CD4-positive, alpha-beta T cell (primary cell): ENCODE results near the gene CACNA2D1. TPM values are rescaled to one million over a fixed set of nuclear protein-coding genes. Genes with fewer than 3 reads are reported as not detected.

Source experiments
- ATAC-seq: fragments of 200-7000 bp; cut with Tn5 transposase; one replicate; pipeline ENCODE4 v1.10.0; 2022; ENCODE audit warnings: mild to moderate bottlenecking; ENCODE audit not compliant: poor library complexity
- CTCF ChIA-PET: fragments of 350-600 bp; sonication (Branson Sonifier 250); formaldehyde crosslinking; loops from one replicate; lab custom pipeline; 2021; ENCODE audit warnings: antibody characterized with exemption, inconsistent platforms; lab: Charles Lee
- POLR2A ChIA-PET: fragments of 350-600 bp; sonication (Branson Sonifier 250); formaldehyde crosslinking; loops from one replicate; lab custom pipeline; 2021; ENCODE audit warnings: antibody characterized with exemption, inconsistent platforms; lab: Charles Lee
- DNase-seq, 14 experiments: peaks; one replicate each; pipeline ENCODE4 v3.0.0-alpha.2; 2013 to 2020; ENCODE audit warnings: mixed read lengths in 2 of 14
- H3K27ac ChIP-seq, 2 donors: one replicate each; pipeline versions ENCODE4 v1.5.1 to v1.7.0; 2013; ENCODE audit warnings: low read length in 2 of 2, low read depth in 1 of 2, mild to moderate bottlenecking in 1 of 2
- H3K27me3 ChIP-seq, 2 experiments: 1 replicate in 1 of 2; 2 replicates in 1 of 2; pipeline versions ENCODE4 v1.6.1 to v1.7.0; 2013; ENCODE audit warnings: low read length in 2 of 2, control low read depth in 1 of 2, mild to moderate bottlenecking in 1 of 2, moderate library complexity in 1 of 2; ENCODE audit not compliant: insufficient read depth in 2 of 2, control insufficient read depth in 1 of 2
- H3K36me3 ChIP-seq: one replicate; pipeline ENCODE4 v1.6.1; 2013; ENCODE audit warnings: low read length, control low read depth; ENCODE audit not compliant: insufficient read depth
- H3K4me1 ChIP-seq: one replicate; pipeline ENCODE4 v1.6.1; 2013; ENCODE audit warnings: low read length, control low read depth; ENCODE audit not compliant: insufficient read depth
- H3K4me3 ChIP-seq: one replicate; pipeline ENCODE4 v1.5.1; 2013; ENCODE audit warnings: mild to moderate bottlenecking, low read length, moderate library complexity
- H3K9me3 ChIP-seq, 2 experiments: 1 replicate in 1 of 2; 2 replicates in 1 of 2; pipeline versions ENCODE4 v1.6.1 to v1.7.0; 2013; ENCODE audit warnings: low read length in 2 of 2, mild to moderate bottlenecking in 2 of 2, control low read depth in 1 of 2, moderate library complexity in 1 of 2; ENCODE audit not compliant: control insufficient read depth in 1 of 2, insufficient read depth in 1 of 2
- H3K27ac Mint-ChIP-seq: one replicate; pipeline ENCODE4 v1.8.0; 2020; ENCODE audit warnings: mixed read lengths
- H3K27me3 Mint-ChIP-seq: one replicate; pipeline ENCODE4 v1.8.0; 2021; ENCODE audit warnings: mixed read lengths
- H3K36me3 Mint-ChIP-seq: one replicate; pipeline ENCODE4 v1.8.0; 2021; ENCODE audit warnings: low read depth, mixed read lengths
- H3K4me1 Mint-ChIP-seq: one replicate; pipeline ENCODE4 v1.8.0; 2021; ENCODE audit warnings: low read depth, mixed read lengths
- H3K4me3 Mint-ChIP-seq: one replicate; pipeline ENCODE4 v1.8.0; 2020; ENCODE audit warnings: mild to moderate bottlenecking, mixed read lengths
- H3K9me3 Mint-ChIP-seq: one replicate; pipeline ENCODE4 v1.8.0; 2020; ENCODE audit warnings: mixed read lengths
- CTCF ChIP-seq: fragments of 200-600 bp; IDR thresholded peaks from one replicate; pipeline ENCODE4 v1.8.0; 2022; ENCODE audit warnings: antibody characterized with exemption, mild to moderate bottlenecking
- intact Hi-C, 2 experiments: fragments of 100-400 bp; cut with DNase I in 1 of 2; cut with micrococcal nuclease in 1 of 2; formaldehyde crosslinking; loops; one replicate each; pipeline versions ENCODE4 v1.15.1 to v1.9.0; 2023 to 2025; cut with DNase I, micrococcal nuclease
- total RNA-seq, 174 experiments: library from RNA in 2 of 174; stranded (reverse) in 2 of 174; gene quantifications; one replicate each; pipeline ENCODE4 v1.2.3 and lab custom pipeline; 2021 to 2026

CACNA2D1 gene
- total RNA-seq, 2 experiments from 2014 or later: not detected

GRCh38 chr7:82294382-82294784 lies 149.2 kb downstream of the CACNA2D1 start:
- no peaks in the 10 kb centered on the region for H3K27me3 Mint-ChIP-seq
- Histone ChIP-seq H3K4me1 (no peaks in the 10 kb centered on the region), H3K9me3 (peaks cover 0 to 4% of the 10 kb centered on the region in 2 experiments), H3K27ac (no peak overlapping the region), H3K36me3 (no peaks in the 10 kb centered on the region), H3K27me3 (no peaks in the 10 kb centered on the region), H3K4me3 (no peak overlapping the region)
- no peak overlapping the region for H3K4me3 Mint-ChIP-seq
- CTCF ChIA-PET: no interaction called here
- H3K4me1 Mint-ChIP-seq: no peaks in the 10 kb centered on the region
- H3K36me3 Mint-ChIP-seq: no peaks in the 10 kb centered on the region
- DNase-seq: no peak
- intact Hi-C loops: no loop called here
- ATAC-seq: no peak
- TF ChIP-seq CTCF: no peak
- no peaks in the 10 kb centered on the region for H3K9me3 Mint-ChIP-seq
- H3K27ac Mint-ChIP-seq: no peak overlapping the region
- POLR2A ChIA-PET: no interaction called here

GRCh38 chr7:82293467-82293866 lies 150.1 kb downstream of the CACNA2D1 start:
- Histone ChIP-seq H3K4me3 (no peak overlapping the region), H3K36me3 (no peaks in the 10 kb centered on the region), H3K27me3 (no peaks in the 10 kb centered on the region), H3K4me1 (no peaks in the 10 kb centered on the region), H3K27ac (no peak overlapping the region), H3K9me3 (no peaks in the 10 kb centered on the region)
- ChIA-PET CTCF (no interaction called here), POLR2A (no interaction called here)
- no peak for ATAC-seq
- TF ChIP-seq CTCF: no peak
- Mint-ChIP-seq H3K36me3 (no peaks in the 10 kb centered on the region), H3K4me3 (no peak overlapping the region), H3K9me3 (no peaks in the 10 kb centered on the region), H3K27me3 (no peaks in the 10 kb centered on the region), H3K4me1 (no peaks in the 10 kb centered on the region), H3K27ac (no peak overlapping the region)
- intact Hi-C loops: no loop called here
- no peak for DNase-seq

- ChIA-PET CTCF (no interaction called here), POLR2A (no interaction called here)
- intact Hi-C loops: no loop called here
- Mint-ChIP-seq H3K9me3 (no peaks in the 10 kb centered on the region), H3K4me3 (no peak overlapping the region), H3K27me3 (no peaks in the 10 kb centered on the region), H3K4me1 (no peaks in the 10 kb centered on the region), H3K27ac (no peak overlapping the region), H3K36me3 (no peaks in the 10 kb centered on the region)
- Histone ChIP-seq H3K27me3 (no peaks in the 10 kb centered on the region), H3K4me1 (no peaks in the 10 kb centered on the region), H3K4me3 (no peak overlapping the region), H3K27ac (no peak overlapping the region), H3K9me3 (peaks cover 0 to 5% of the 10 kb centered on the region in 2 experiments), H3K36me3 (no peaks in the 10 kb centered on the region)
- ATAC-seq (no peak), DNase-seq (no peak)
- TF ChIP-seq CTCF: no peak
These were observed 151.6 kb downstream of the CACNA2D1 start for GRCh38 chr7:82291931-82292330.
